ENCODE results near the gene MAPK9. TPM values are rescaled to one million over a fixed set of nuclear protein-coding genes. Genes with fewer than 3 reads are reported as not detected.

The MAPK9 gene
- total RNA-seq, 1 experiment from 2014 or later: 65.4 TPM

DNA sequence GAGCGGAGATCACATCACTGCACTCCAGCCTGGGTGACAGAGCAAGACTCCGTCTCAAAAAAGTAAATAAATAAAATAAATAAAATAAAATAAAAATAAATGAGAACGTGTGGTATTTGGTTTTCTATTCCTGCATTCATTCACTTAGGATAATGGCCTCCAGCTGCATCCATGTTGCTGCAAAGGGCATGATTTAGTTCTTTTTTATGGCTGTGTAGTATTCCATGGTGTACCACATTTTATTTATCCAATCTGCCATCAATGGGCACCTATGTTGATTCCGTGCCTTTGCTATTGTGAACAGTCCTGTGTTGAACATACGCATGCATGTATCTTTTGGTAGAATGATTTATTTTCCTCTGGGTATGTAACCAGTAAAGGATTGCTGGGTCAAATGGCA lies 74.1 kb downstream of the MAPK9 start:
- Mint-ChIP-seq H3K27me3 (ENCODE audit: unreplicated experiment) (peaks cover 8% of the 10 kb centered on the region), H3K36me3 (ENCODE audit: insufficient read depth, unreplicated experiment) (peaks cover 4% of the 10 kb centered on the region), H3K27ac (ENCODE audit: unreplicated experiment) (no peak overlapping the region), H3K4me3 (ENCODE audit: low read depth, unreplicated experiment) (no peak overlapping the region), H3K9me3 (ENCODE audit: low read depth, unreplicated experiment) (peaks cover 19% of the 10 kb centered on the region), H3K4me1 (ENCODE audit: low read depth, unreplicated experiment) (peaks cover 5% of the 10 kb centered on the region)
- BruUV-seq (replicated peaks): no TSS peak
- no peak for DNase-seq
- intact Hi-C loops (cut with micrococcal nuclease; ENCODE audit: unreplicated experiment): no loop called here
- TF ChIP-seq, protein P1, sequence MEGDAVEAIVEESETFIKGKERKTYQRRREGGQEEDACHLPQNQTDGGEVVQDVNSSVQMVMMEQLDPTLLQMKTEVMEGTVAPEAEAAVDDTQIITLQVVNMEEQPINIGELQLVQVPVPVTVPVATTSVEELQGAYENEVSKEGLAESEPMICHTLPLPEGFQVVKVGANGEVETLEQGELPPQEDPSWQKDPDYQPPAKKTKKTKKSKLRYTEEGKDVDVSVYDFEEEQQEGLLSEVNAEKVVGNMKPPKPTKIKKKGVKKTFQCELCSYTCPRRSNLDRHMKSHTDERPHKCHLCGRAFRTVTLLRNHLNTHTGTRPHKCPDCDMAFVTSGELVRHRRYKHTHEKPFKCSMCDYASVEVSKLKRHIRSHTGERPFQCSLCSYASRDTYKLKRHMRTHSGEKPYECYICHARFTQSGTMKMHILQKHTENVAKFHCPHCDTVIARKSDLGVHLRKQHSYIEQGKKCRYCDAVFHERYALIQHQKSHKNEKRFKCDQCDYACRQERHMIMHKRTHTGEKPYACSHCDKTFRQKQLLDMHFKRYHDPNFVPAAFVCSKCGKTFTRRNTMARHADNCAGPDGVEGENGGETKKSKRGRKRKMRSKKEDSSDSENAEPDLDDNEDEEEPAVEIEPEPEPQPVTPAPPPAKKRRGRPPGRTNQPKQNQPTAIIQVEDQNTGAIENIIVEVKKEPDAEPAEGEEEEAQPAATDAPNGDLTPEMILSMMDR (IDR thresholded peaks at IDR 0.05; ENCODE audit: unreplicated experiment): no peak
- CTCF ChIA-PET: no interaction called here

DNA sequence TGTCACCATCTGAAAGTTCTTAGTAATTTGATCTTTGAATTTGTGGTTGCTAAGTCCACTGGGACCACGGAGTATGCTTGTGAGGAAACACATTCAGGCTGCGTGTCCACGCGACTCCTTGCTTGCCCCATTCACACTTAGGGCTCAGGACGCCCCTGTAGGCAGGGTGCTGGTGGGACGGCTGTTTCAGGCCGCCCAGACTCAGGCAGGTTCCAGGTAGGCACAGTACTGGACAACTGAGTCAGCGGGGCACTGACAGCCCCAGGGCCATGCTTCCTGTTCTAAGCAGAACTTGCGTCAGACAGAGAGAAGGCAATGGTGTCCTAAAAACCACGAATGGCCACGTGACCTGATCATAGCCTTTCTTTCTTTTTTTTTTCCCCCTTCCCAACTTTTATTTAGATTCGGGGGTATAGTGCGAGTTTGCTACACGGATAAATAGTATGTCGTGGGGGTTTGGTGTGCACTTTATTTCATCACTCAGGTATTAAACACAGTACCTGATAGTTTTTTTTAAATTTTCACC lies 75.2 kb downstream of the MAPK9 start:
- no TSS peak for BruUV-seq (replicated peaks)

DNA sequence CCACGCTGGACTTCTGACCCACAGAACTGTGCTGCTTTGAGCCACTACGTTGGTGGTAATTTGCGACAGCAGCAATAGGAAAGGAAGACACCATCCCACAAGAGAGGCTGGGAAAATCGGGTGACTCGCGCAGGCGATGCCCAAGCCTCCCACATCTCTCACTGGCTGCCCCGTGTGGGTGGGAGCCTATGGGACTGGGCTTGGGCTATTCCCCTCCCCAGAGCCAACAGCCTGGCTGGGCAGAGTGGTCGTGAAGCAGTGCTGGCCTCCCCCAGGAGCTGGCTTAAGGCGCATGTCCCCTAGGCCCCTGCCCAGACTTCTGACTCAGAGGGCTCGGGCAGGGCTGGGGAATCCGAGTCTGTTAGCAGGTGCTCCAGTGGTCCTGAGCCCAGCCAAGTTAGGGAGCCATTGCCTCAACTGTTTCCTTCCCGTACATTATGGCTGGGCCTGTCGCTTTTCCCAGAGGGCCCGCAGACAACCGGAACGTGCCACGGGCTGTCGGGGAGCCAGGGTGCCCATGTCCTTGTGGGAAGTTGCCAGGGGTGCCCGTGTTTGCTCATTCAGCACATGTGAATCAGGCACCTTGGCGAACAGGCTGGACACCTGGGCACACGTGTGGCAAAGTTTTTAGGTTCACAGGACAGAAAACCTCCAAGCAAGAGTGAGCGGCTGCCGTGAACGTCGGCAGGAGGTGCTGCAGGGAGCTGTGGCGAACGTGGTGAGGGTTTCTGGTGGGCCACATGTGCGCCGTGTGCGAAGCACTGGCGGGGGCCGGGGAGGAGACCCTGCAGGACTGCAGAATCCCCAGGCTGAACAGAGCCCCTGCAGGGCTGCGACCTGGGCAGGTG lies 75.9 kb downstream of the MAPK9 start:
- Mint-ChIP-seq H3K27ac (ENCODE audit: unreplicated experiment) (no peak overlapping the region), H3K4me1 (ENCODE audit: low read depth, unreplicated experiment) (peaks cover 16% of the 10 kb centered on the region), H3K4me3 (ENCODE audit: low read depth, unreplicated experiment) (no peak overlapping the region), H3K27me3 (ENCODE audit: unreplicated experiment) (peaks cover 23% of the 10 kb centered on the region), H3K36me3 (ENCODE audit: insufficient read depth, unreplicated experiment) (no peaks in the 10 kb centered on the region), H3K9me3 (ENCODE audit: low read depth, unreplicated experiment) (peaks cover 15% of the 10 kb centered on the region)
- intact Hi-C loops (cut with micrococcal nuclease; ENCODE audit: unreplicated experiment): no loop called here
- no TSS peak for BruUV-seq (replicated peaks)
- DNase-seq: no peak
- CTCF ChIA-PET: no interaction called here
- TF ChIP-seq, protein P1 (IDR thresholded peaks at IDR 0.05; ENCODE audit: unreplicated experiment): no peak

More for the DNA sequence above, 75.2 kb downstream of the MAPK9 start:
- TF ChIP-seq, protein P1 (IDR thresholded peaks at IDR 0.05; ENCODE audit: unreplicated experiment): no peak
- peaks cover 19% of the 10 kb centered on the region for H3K27me3 Mint-ChIP-seq (ENCODE audit: unreplicated experiment)
- intact Hi-C loops (cut with micrococcal nuclease; ENCODE audit: unreplicated experiment): no loop called here
- no peak overlapping the region for H3K27ac Mint-ChIP-seq (ENCODE audit: unreplicated experiment)
- H3K4me3 Mint-ChIP-seq (ENCODE audit: low read depth, unreplicated experiment): no peak overlapping the region
- peaks cover 15% of the 10 kb centered on the region for H3K9me3 Mint-ChIP-seq (ENCODE audit: low read depth, unreplicated experiment)
- peaks cover 15% of the 10 kb centered on the region for H3K4me1 Mint-ChIP-seq (ENCODE audit: low read depth, unreplicated experiment)
- CTCF ChIA-PET: no interaction called here
- DNase-seq: no peak
- H3K36me3 Mint-ChIP-seq (ENCODE audit: insufficient read depth, unreplicated experiment): no peaks in the 10 kb centered on the region

DNA sequence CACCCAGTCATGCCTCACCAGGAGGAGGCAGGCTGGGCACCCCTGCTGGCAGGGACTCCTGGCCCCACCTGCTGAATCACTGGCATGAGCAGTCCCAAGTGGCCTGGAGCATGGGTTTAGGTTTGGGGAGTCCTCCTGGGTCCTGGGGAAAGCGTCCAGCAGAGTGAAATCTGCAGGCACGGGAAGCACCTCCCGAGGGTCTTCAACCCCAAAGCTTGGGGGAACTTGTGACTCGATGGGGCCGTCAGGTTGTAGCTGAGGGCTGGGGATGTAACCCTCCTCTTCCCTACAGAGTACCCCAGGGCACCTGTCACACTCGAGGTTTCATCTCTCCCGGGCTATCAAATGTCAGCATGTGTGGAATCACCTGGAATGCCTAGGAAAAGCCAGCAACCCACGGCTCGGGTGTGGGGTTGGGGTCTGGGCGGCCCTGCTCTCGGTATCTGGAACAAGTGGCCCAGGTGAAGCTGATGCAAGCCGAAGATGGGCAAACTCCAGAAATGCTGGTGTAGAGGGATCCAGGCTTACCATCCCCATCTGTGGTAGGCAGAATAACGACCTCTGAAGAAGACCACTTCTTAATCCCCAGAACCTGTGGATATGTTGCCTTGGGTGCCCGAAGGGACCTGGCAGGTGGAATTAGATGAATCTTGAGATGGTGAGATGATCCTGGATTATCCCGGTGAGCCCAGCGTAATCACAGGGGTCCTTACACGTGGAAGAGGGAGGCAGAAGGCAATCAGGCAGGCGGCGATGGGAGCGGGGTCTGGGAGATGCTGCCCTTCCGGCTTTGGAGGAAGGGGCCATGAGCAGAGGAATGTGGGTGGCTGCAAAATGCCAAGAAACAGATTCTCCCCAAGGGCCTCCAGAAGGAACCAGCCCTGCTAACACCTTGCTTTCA lies 76.8 kb downstream of the MAPK9 start:
- intact Hi-C loops (cut with micrococcal nuclease; ENCODE audit: unreplicated experiment): no loop called here
- TF ChIP-seq, protein P1 (IDR thresholded peaks at IDR 0.05; ENCODE audit: unreplicated experiment): no peak
- Mint-ChIP-seq H3K36me3 (ENCODE audit: insufficient read depth, unreplicated experiment) (no peaks in the 10 kb centered on the region), H3K27ac (ENCODE audit: unreplicated experiment) (no peak overlapping the region), H3K27me3 (ENCODE audit: unreplicated experiment) (peaks cover 23% of the 10 kb centered on the region), H3K4me1 (ENCODE audit: low read depth, unreplicated experiment) (peaks cover 16% of the 10 kb centered on the region), H3K9me3 (ENCODE audit: low read depth, unreplicated experiment) (peaks cover 14% of the 10 kb centered on the region), H3K4me3 (ENCODE audit: low read depth, unreplicated experiment) (no peak overlapping the region)
- no TSS peak for BruUV-seq (replicated peaks)
- DNase-seq: no peak
- CTCF ChIA-PET: no interaction called here
